Measurements from ENCODE around the gene EFNA5. TPM values are rescaled to one million over a fixed set of nuclear protein-coding genes. Genes with fewer than 3 reads are reported as not detected.

EFNA5 gene
- total RNA-seq, 1 experiment from 2014 or later: 51.2 TPM

- peak overlapping the region; percentile 93 for H3K27ac Mint-ChIP-seq (ENCODE audit: low read depth, unreplicated experiment)
- CTCF ChIA-PET: interaction anchor here (0.6 to 2.5 kb wide), 9 partner anchors 12 to 200 kb away, joined by 3 to 16 read pairs (median 3); no protein-coding TSS in a partner anchor
Observed at GRCh38 chr5:107468276-107468675, 202.5 kb downstream of the EFNA5 start.

GRCh38 chr5:107467137-107467932, 203.4 kb downstream of the EFNA5 start:
- no peaks in the 10 kb centered on the region for H3K27me3 Mint-ChIP-seq (ENCODE audit: insufficient read depth, unreplicated experiment)
- H3K9me3 Mint-ChIP-seq (ENCODE audit: unreplicated experiment): peaks cover 6% of the 10 kb centered on the region
- no peak for TF ChIP-seq CTCF (IDR thresholded peaks at IDR 0.05; ENCODE audit: unreplicated experiment)
- BruUV-seq (replicated peaks): no TSS peak
- H3K4me1 Mint-ChIP-seq (ENCODE audit: insufficient read depth, unreplicated experiment): peaks cover 75% of the 10 kb centered on the region
- intact Hi-C loops (cut with micrococcal nuclease): loop anchor here (2.0 to 5.0 kb wide), 5 partner anchors 40 to 205 kb away; no protein-coding TSS in a partner anchor
- DNase-seq (ENCODE audit: unreplicated experiment): no peak
- no peak overlapping the region for H3K4me3 Mint-ChIP-seq (ENCODE audit: unreplicated experiment)
- peak overlapping the region; percentile 97 for H3K27ac Mint-ChIP-seq (ENCODE audit: low read depth, unreplicated experiment)
- no peaks in the 10 kb centered on the region for H3K36me3 Mint-ChIP-seq (ENCODE audit: insufficient read depth, unreplicated experiment)
- ChIA-PET POLR2A (interaction anchor here (0.8 to 6.5 kb wide), 21 partner anchors 11 to 207 kb away, joined by 3 to 59 read pairs (median 6); no protein-coding TSS in a partner anchor), CTCF (interaction anchor here (0.5 to 2.5 kb wide), 13 partner anchors 9 to 364 kb away, joined by 3 to 16 read pairs (median 3); no protein-coding TSS in a partner anchor)

More at GRCh38 chr5:107468276-107468675, 202.5 kb downstream of the EFNA5 start:
- Mint-ChIP-seq H3K4me1 (ENCODE audit: insufficient read depth, unreplicated experiment) (peaks cover 79% of the 10 kb centered on the region), H3K36me3 (ENCODE audit: insufficient read depth, unreplicated experiment) (peaks cover 5% of the 10 kb centered on the region), H3K9me3 (ENCODE audit: unreplicated experiment) (peaks cover 6% of the 10 kb centered on the region), H3K27me3 (ENCODE audit: insufficient read depth, unreplicated experiment) (no peaks in the 10 kb centered on the region), H3K4me3 (ENCODE audit: unreplicated experiment) (no peak overlapping the region)
- no peak for TF ChIP-seq CTCF (IDR thresholded peaks at IDR 0.05; ENCODE audit: unreplicated experiment)
- intact Hi-C loops (cut with micrococcal nuclease): loop anchor here (5.0 kb wide), 4 partner anchors 41 to 89 kb away; no protein-coding TSS in a partner anchor
- POLR2A ChIA-PET: interaction anchor here (0.7 to 6.5 kb wide), 20 partner anchors 10 to 206 kb away, joined by 3 to 44 read pairs (median 5); no protein-coding TSS in a partner anchor
- no TSS peak for BruUV-seq (replicated peaks)
- peak; percentile 30 for DNase-seq (ENCODE audit: unreplicated experiment)

- H3K4me1 Mint-ChIP-seq (ENCODE audit: insufficient read depth, unreplicated experiment): peaks cover 84% of the 10 kb centered on the region
- ChIA-PET CTCF (interaction anchor here (0.6 to 1.7 kb wide), 5 partner anchors 10 to 90 kb away, joined by 3 to 11 read pairs (median 4); no protein-coding TSS in a partner anchor), POLR2A (interaction anchor here (0.5 to 6.5 kb wide), 26 partner anchors 10 to 828 kb away, joined by 3 to 59 read pairs (median 4); no protein-coding TSS in a partner anchor)
- H3K27ac Mint-ChIP-seq (ENCODE audit: low read depth, unreplicated experiment): peak overlapping the region; percentile 97
- H3K27me3 Mint-ChIP-seq (ENCODE audit: insufficient read depth, unreplicated experiment): no peaks in the 10 kb centered on the region
- BruUV-seq (replicated peaks): no TSS peak
- H3K9me3 Mint-ChIP-seq (ENCODE audit: unreplicated experiment): peaks cover 6% of the 10 kb centered on the region
- DNase-seq (ENCODE audit: unreplicated experiment): peak; percentile 98
- no peak for TF ChIP-seq CTCF (IDR thresholded peaks at IDR 0.05; ENCODE audit: unreplicated experiment)
- no peaks in the 10 kb centered on the region for H3K36me3 Mint-ChIP-seq (ENCODE audit: insufficient read depth, unreplicated experiment)
- intact Hi-C loops (cut with micrococcal nuclease): loop anchor here (2.0 to 5.0 kb wide), 5 partner anchors 39 to 206 kb away; no protein-coding TSS in a partner anchor
- peak overlapping the region; percentile 52 for H3K4me3 Mint-ChIP-seq (ENCODE audit: unreplicated experiment)
Observed at GRCh38 chr5:107466233-107466769, 204.4 kb downstream of the EFNA5 start.

Data from MCF 10A (cell line).